ENCODE results near the gene MMEL1.
"Not testable (repeated sequence)": the region's sequence is repeated elsewhere in the genome, so short reads cannot be mapped to it uniquely, and the experiment has no call there.

Gene MMEL1, protein sequence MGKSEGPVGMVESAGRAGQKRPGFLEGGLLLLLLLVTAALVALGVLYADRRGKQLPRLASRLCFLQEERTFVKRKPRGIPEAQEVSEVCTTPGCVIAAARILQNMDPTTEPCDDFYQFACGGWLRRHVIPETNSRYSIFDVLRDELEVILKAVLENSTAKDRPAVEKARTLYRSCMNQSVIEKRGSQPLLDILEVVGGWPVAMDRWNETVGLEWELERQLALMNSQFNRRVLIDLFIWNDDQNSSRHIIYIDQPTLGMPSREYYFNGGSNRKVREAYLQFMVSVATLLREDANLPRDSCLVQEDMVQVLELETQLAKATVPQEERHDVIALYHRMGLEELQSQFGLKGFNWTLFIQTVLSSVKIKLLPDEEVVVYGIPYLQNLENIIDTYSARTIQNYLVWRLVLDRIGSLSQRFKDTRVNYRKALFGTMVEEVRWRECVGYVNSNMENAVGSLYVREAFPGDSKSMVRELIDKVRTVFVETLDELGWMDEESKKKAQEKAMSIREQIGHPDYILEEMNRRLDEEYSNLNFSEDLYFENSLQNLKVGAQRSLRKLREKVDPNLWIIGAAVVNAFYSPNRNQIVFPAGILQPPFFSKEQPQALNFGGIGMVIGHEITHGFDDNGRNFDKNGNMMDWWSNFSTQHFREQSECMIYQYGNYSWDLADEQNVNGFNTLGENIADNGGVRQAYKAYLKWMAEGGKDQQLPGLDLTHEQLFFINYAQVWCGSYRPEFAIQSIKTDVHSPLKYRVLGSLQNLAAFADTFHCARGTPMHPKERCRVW

DNA sequence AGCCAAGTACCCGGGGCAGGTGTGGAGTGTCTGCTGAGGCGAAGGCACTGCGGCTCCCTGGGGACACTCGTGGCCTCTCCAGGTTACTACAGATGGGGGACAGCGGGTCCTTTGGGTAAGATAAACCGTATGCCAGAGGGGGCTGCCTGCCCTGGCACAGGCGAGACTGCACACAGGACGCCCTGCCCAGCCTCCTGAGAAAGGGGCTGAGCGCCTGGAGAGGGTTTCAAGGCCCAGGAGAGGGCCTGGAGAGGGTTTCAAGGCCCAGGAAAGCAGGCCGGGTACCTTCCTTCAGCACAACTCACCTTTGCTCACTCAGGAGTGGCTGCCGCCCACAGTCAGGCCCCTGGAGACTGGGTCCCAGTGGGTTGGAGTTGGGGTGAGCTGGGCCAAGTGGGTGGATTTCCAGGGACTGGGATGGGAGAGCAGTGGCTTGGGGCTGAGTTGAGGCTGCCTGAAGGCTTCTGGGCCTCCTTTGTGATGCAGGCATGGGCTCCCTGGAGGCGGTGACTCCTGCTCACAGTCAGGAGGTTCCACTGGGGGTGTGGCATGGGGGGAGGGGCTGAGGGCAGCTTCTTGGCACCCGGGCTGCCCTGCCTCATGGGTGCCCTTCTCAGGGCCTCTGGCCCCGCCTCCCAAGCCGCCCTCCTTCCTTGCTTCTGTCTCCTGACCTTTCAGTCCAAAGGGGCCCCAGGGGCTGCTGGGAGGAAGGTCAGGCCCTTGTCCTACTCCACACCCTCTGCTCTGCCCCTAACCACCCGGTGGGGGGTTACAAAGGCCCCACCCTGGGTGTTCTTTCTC is at the start of gene MMEL1:
MMEL1 (minus strand) TSS at position 456 of the 801 bp plus-strand sequence. CDS start 3,532 bp downstream, outside the sequence.
- no peak for DNase-seq

GRCh38 chr1:2676726-2677125 is 43.9 kb upstream of the MMEL1 start:
- not testable (repeated sequence) for DNase-seq

GRCh38 chr1:2671656-2672055 is 38.8 kb upstream of the MMEL1 start:
- DNase-seq: not testable (repeated sequence)

- not testable (repeated sequence) for DNase-seq
Observed at GRCh38 chr1:2659806-2660205, 27.0 kb upstream of the MMEL1 start.

DNA sequence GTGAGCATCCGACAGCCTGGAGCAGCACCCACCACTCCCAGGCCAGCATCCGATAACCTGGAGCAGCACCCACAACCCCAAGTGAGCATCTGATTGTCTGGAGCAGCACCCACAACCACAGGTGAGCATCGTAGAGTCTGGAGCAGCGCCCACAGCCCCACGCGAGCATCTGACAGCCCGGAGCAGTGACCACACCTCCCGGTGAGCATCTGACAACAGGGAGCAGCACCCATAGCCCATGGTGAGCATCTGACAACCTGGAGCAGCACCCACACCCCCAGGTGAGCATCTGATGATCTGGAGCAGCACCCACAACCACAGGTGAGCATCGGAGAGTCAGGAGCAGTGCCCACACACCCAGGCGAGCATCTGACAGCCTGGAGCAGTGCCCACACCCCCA is 25.1 kb upstream of the MMEL1 start:
- not testable (repeated sequence) for DNase-seq

DNA sequence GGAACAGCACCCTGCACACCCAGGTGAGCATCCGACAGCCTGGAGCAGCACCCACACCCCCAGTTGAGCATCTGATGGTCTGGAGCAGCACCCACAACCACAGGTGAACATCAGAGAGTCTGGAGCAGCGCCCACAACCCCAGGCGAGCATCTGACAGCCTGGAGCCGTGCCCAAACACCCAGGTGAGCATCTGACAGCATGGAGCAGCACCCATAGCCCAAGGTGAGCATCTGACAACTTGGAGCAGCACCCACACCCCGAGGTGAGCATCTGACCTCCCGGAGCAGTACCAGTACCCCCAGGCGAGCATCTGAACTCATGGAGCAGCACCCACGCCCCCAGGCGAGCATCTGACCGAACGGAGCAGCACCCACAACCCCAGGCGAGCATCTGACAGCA is 24.3 kb upstream of the MMEL1 start:
- peak in 1 of 2 experiments; percentile 2 for DNase-seq

- DNase-seq: not testable (repeated sequence)
Observed at GRCh38 chr1:2655598-2656434, 23.0 kb upstream of the MMEL1 start.

DNA sequence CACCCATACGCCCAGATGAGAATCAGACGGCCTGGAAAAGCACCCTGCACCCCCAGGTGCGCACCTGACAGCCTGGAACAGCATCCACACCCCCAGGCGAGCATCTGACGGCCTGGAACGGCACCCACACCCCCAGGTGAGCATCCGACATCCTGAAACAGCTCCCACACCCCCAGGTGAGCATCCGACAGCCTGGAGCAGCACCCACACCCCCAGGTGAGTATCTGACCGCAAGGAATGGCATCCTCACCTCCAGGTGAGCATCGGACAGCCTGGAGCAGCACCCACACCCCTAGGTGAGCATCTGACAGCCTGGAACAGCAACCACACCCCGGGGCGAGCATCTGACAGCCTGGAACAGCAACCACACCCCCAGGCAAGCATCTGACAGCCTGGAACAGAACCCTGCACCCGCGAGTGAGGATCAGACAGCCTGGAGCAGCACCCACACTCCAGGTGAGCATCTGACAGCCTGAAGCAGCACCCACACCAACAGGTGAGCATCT is 21.7 kb upstream of the MMEL1 start:
- not testable (repeated sequence) for DNase-seq

DNA sequence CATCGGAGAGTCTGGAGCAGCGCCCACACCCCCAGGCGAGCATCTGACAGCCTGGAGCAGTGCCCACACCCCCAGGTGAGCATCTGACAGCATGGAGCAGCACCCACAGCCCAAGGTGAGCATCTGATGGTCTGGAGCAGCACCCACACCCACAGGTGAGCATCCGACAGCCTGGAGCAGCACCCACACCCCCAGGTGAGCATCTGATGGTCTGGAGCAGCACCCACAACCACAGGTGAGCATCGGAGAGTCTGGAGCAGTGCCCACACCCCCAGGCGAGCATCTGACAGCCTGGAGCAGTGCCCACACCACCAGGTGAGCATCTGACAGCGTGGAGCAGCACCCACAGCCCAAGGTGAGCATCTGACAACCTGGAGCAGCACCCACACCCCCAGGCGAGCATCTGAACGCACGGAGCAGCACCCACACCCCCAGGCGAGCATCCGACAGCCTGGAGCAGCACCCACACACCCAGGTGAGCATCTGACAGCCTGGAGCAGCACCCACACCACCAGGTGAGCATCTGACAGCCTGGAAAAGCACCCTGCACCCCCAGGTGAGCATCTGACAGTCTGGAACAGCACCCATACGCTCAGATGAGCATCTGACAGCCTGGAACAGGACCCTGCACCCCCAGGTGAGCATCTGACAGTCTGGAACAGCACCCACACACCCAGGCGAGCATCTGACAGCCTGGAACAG is 21.1 kb upstream of the MMEL1 start:
- not testable (repeated sequence) for DNase-seq

DNA sequence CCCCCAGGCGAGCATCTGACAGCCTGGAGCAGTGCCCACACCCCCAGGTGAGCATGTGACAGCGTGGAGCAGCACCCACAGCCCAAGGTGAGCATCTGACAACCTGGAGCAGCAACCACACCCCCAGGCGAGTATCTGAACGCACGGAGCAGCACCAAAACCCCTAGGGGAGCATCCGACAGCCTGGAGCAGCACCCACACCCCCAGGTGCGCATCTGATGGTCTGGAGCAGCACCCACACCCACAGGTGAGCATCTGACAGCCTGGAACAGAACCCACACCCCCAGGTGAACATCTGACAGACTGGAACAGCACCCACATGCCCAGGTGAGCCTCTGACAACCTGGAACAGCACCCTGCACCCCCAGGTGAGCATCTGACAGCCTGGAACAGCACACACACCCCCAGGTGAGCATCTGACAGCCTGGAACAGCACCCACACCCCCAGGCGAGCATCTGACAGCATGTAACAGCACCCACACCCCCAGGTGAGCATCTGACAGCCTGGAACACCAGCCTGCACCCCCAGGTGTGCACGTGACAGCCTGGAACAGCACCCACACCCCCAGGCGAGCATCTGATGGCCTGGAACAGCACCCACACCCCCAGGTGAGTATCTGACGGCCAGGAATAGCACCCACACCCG is 20.2 kb upstream of the MMEL1 start:
- not testable (repeated sequence) for DNase-seq

DNA sequence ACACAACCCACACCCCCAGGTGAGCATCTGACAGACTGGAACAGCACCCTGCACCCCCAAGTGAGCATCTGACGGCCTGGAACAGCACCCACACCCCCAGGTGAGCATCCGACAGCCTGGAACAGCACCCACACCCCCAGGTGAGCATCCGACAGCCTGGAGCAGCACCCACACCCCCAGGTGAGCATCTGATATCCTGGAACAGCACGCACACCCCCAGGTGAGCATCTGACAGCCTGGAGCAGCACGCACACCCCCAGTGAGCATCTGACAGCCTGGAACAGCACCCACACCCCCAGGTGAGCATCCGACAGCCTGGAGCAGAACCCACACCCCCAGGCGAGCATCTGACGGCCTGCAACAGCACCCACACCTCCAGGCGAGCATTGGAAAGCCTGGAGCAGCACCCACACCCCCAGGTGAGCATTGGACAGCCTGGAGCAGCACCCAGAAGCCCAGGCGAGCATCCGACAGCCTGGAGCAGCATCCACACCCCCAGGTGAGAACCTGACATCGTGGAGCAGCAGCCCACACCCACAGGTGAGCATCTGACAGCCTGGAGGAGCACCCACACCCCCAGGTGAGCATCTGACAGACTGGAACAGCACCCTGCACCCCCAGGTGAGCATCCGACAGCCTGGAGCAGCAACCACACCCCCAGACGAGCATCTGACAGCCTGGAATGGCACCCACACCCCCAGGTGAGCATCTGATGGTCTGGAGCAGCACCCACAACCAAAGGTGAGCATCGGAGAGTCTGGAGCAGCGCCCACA is 19.5 kb upstream of the MMEL1 start:
- not testable (repeated sequence) for DNase-seq

- no peak for DNase-seq
Observed at GRCh38 chr1:2650967-2651645, 18.3 kb upstream of the MMEL1 start.

GRCh38 chr1:2646837-2647236 is 14.0 kb upstream of the MMEL1 start:
- no peak for DNase-seq

DNA sequence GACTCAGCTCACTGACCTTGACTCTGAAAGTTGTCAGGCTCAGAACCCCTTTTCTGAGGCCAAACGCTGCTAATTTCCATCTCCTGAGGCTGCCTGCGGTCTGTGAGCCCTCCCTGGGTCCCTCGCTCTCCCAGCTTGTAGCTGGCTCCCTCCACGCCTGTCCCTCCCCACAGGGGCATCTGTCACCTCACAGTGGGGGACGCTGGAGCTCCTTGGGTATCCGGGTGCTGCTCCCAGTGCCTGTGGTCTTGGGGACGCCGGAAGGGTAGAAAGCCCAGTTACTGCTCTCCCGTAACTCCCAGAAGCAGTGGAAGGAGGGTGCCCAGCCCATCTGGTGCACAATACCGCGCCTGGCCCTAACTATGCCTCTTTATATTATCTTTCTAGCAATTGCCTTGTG is 13.0 kb upstream of the MMEL1 start:
- no peak for DNase-seq

- DNase-seq: no peak
Observed at GRCh38 chr1:2645143-2645542, 12.3 kb upstream of the MMEL1 start.

- no peak for DNase-seq
Observed at GRCh38 chr1:2644591-2645101, 11.8 kb upstream of the MMEL1 start.

- no peak for DNase-seq
Observed at GRCh38 chr1:2644171-2644570, 11.4 kb upstream of the MMEL1 start.

GRCh38 chr1:2643414-2644077 is 10.7 kb upstream of the MMEL1 start:
- no peak for DNase-seq
